HFF-Myc (cell line): ENCODE data around the gene IST1.
A peak's percentile ranks its signal among the peaks of the same experiment; 100 is the strongest.

Experiments
- DNase-seq: peaks from one replicate; pipeline ENCODE4 v3.0.0-alpha.2; 2011; ENCODE audit warnings: low read depth; ENCODE audit errors: extremely low read depth
- H3K4me3 ChIP-seq: replicated peaks from 2 replicates; pipeline ENCODE4 v1.5.1; 2011; ENCODE audit warnings: low read depth, mild to moderate bottlenecking, control low read depth, low read length
- CTCF ChIP-seq: IDR thresholded peaks from 2 replicates; pipeline ENCODE4 v1.5.1; 2012; ENCODE audit warnings: mild to moderate bottlenecking, low read depth, low read length, control low read depth; ENCODE audit errors: missing control alignments

The IST1 gene

DNA sequence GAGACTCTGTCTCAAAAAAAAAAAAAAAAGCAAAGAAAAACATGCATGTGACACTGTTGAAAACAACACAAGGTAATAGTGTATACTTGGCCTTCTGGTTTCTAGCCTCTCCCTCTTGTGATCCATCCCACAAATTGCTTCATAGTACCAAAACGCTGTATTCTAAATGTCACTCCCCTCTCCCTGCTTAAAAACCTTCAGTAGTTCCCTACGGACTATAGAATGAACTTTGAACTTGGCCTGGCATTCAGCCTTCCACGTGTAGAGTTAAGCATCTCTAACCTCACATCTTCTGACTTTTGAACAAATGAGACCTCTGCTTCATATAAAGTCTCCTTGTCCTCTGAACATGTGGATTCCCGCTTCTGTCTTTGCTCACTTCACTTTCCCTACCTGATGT, 16.4 kb upstream of the IST1 start:
- no peak overlapping the region for H3K4me3 ChIP-seq
- DNase-seq = no peak
- TF ChIP-seq CTCF = no peak

GRCh38 chr16:71880176-71880575, 15.2 kb upstream of the IST1 start:
- TF ChIP-seq CTCF = no peak
- no peak overlapping the region for H3K4me3 ChIP-seq
- DNase-seq = no peak

GRCh38 chr16:71882505-71883167, 12.7 kb upstream of the IST1 start:
- TF ChIP-seq CTCF = peak; percentile 84
- peak overlapping the region; percentile 63 for H3K4me3 ChIP-seq
- DNase-seq = peak; percentile 61

GRCh38 chr16:71883168-71883848, 12.0 kb upstream of the IST1 start:
- peak overlapping the region; percentile 63 for H3K4me3 ChIP-seq
- no peak for DNase-seq
- TF ChIP-seq CTCF = peak; percentile 19

GRCh38 chr16:71883849-71884638, 11.3 kb upstream of the IST1 start, which contains the start of gene ZNF821:
Gene ZNF821 (minus strand): TSS chr16:71884182. CDS start chr16:71879946, 4,236 bp downstream.
- peak; percentile 19 for DNase-seq
- peak within 1 kb of the TSS; percentile 63 for H3K4me3 ChIP-seq
- no peak for TF ChIP-seq CTCF

- H3K4me3 ChIP-seq = no peak overlapping the region
- DNase-seq = no peak
- TF ChIP-seq CTCF = no peak
These were observed 10.1 kb upstream of the IST1 start for GRCh38 chr16:71885261-71885650.
